ENCODE data around the gene STK36.

STK36 gene

DNA sequence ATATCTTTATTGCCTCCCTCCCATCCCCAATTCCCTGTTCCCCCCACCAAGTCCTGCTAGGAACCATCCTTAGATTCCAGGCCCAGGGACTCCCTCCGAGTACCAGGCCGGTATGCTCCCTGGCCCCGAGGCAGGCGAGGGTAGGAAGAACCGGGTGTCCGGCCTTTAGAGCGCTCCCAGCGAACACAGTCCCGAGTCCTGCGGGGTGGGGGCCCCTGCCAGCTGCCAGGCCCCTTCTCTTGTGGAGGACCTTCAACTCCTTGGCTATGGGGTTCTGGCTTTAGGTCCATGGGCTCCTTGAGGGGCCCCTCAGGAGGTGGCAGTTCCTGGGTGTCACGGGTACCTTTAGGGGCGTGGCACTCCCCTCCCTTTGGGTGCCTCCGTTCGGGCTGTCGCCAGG, 8.0 kb upstream of the STK36 start:
- DNase-seq = no peak

DNA sequence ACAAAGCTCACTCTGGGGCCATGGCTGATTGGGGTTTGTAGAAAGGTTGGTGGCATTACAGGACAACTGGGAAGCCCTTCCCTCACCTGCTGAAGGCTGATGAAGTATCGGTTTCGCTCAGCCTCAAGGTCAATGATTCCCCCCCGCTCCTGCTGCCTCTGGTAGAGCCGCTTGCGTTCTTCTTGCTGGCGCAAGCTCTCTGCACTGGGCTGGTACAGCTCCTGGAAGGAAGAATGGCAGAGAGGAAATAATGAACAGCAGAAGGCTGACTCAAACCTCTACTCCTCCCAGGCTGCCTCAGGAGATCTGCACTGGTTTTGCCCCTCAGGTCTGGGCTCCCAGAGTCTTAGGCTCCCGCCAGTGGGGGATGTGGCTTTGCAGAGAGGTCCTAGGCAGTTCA, 7.2 kb upstream of the STK36 start:
- DNase-seq = no peak

GRCh38 chr2:218671097-218671653, 711 bp upstream of the STK36 start:
- no peak for DNase-seq

DNA sequence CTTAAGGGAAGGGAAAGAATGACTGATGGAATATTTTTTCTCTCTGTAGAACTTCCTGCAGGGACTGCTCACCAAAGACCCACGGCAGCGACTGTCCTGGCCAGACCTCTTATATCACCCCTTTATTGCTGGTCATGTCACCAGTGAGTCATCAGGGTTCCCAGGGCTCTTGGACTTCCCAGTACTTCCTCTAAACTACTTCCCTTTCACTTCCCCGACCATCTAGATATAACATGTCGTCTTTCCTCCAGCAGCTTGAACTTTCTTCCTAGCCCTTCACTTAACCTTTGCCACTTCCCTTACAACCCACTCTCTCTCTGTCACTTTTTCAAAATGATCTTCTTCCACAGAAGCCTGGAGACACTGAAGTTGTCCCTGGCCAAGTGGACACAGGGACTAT, 7.2 kb downstream of the STK36 start:
- DNase-seq = peak in 1 of 2 donors; percentile 50

GRCh38 chr2:218680061-218680460, 8.2 kb downstream of the STK36 start:
- no peak for DNase-seq

DNA sequence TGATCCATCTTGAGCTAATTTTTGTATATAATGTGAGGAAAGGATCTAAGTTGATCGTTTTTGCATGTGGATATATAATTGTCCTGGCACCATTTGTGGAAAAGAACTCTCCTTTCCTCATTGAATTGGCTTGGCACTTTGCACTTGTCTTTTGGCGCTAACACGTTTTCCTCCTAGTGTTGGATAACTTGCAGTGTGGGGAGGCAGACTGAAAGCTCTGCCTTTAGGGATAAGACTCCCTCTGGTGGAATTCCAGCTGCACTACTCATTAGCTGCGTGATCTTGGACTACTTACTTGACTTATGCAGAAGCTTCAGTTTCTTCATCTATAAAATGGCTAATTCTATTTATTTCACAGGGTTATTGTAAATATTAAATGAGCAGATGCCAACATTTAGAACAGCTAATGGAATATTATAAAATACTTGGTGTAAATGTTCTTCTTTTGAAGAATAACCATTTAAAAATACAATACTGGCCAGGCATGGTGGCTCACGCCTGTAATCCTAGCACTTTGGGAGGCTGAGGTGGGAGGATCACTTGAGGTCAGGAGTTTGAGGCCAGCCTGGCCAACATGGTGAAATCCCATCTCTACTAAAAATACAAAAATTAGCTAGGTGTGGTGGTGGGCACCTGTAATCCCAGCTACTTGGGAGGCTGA, 15.6 kb downstream of the STK36 start:
- DNase-seq = peak; percentile 35 to 58

DNA sequence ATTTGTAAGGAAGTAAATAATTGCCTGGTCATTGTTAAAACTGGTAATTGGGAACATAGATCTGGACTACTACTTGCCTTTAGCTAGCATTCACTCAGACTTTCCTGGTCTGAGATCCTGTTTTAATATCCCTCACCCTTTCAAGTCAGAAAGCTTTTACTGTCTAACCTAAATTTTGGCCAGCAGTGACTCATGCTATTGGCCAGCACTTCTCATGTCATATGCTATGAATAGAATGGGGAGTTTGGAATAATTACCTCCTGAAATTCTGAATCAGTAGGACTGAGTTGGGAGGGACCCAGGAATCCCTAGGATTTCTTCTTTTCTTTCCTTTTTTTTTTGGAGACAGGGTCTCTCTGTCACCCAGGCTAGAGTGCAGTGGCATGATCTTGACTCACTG, 19.3 kb downstream of the STK36 start:
- no peak for DNase-seq

- no peak for DNase-seq
Measured at GRCh38 chr2:218694405-218695145, 22.7 kb downstream of the STK36 start.

GRCh38 chr2:218698885-218699284, 27.0 kb downstream of the STK36 start:
- no peak for DNase-seq

GRCh38 chr2:218701806-218702205, 29.9 kb downstream of the STK36 start:
- no peak for DNase-seq

GRCh38 chr2:218703341-218703740, 31.5 kb downstream of the STK36 start:
- DNase-seq = no peak

- DNase-seq = no peak
Measured at GRCh38 chr2:218708086-218708485, 36.2 kb downstream of the STK36 start.

DNA sequence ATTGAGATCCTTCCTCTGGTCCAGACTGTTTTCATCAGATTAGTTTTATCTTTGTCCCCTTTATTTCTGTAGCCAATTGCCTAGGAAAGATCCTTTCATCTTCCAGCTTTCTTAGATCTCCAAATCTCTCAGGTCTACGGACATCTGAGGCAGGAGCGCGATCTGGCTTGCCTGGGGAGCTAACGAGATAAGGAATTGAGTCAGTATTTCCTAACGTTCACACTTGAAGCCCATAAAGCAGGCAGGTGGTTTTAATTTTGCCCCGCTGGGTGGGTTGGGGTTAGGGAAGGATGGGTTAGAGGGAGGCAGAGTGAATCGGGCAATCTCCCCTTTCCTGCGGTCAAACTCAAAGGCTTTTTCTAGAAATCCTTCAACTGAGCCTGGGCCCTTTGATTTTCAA, 38.0 kb downstream of the STK36 start:
- DNase-seq = no peak

DNA sequence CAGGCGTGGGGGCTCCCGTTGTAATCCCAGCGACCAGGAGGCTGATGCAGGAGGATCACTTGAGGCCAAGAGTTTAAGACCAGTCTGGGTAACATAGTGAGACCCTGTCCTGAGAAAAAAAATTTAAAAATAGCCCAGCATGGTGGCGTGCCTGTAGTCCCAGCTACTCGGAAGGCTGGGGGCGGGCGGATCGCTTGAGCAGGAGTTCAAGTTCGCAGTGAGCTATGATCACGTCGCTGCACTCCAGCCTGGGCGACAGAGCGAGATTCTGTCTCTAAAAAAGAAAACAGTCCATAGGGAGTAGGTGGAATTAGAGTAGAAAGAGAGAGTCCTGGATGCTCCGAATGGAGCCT, 38.4 kb downstream of the STK36 start:
- DNase-seq = no peak

- peak; percentile 99 for DNase-seq
Measured at GRCh38 chr2:218710687-218711549, 39.0 kb downstream of the STK36 start, which contains the start of gene TTLL4. Gene TTLL4, plus strand, starts transcription at chr2:218710835. Its CDS starts 26,842 bp downstream, at chr2:218737677.

- DNase-seq = no peak
Measured at GRCh38 chr2:218711550-218711929, 39.7 kb downstream of the STK36 start.

DNA sequence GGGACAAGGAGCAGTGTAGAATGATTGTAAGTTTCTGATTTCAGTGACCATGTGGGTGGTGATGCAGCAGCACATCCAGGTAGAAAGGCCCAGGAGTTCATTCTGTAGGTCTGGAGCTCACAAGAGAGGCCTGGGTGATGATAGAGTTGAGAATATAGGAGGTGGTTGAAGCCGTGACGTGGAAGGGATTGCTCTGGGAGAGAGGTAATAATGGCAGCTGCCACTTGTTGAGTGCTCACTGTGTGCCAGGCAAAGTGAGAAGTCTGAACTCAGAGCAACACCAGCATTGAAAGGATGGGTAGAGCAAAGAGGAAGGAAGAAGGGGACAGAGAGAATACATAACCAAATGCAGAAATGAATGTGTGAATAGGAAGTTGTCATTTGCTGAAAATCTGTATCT, 42.0 kb downstream of the STK36 start:
- no peak for DNase-seq

DNA sequence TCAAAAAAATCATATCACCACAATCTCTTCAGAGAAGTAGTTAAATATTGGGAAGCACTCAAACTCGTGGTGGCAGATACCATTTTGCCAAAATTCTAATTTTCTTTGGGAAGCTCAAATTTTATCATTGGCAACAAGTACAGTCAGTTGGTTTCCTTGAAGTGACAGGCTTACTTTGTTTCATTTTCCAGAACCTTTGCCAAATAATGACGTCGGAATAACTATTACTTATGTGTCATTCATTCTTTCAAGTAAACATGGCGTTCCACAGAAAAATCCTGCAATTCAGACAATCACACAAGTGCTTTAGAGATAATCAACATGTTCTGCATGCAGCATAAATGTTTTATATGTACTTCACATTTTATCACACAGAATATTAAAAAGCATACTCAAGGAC, 44.2 kb downstream of the STK36 start:
- no peak for DNase-seq

DNA sequence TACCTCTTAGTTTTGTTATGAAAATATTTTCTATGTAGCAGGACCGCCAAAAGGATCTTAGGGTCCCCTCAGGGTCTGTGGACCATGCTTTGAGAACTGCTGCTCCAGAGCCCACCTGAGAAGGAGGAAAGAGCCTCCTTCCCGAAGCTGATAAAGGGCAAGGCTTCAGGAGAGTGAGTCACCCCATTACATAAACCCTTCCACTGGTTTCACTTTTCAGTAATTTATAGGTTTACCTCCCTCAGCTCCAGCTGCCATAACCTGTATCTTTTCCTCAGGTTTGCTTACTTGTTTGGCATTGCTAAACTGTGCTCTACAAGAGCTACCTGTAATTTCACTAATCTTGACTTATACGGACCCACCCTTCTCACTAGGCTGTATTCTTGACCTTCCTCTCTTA, 45.4 kb downstream of the STK36 start:
- no peak for DNase-seq

DNA sequence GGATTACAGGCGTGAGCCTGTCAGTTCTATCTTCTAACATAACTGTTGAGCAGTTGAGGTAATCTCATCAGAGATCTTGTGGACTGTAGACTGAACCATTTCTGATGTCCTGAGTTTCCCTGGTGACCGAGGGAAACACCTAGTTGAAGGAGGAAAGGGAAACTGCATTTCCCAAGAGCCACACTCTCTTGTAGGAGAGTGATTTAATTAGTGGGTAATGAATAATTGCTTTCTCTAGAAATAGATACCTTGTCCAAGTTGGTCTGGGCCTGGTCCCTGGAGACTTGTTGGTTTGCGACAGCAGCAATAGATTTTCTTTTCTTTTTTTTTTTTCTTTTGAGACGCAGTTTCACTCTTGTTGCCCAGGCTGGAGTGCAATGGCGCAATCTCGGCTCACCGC, 46.2 kb downstream of the STK36 start:
- DNase-seq = no peak

GRCh38 chr2:218719457-218719856, 47.6 kb downstream of the STK36 start:
- DNase-seq = no peak

- DNase-seq = no peak
Measured at GRCh38 chr2:218720048-218721041, 48.5 kb downstream of the STK36 start.

All from CD4-positive, alpha-beta T cell treated with Interferon alpha-2 for 1 hour (primary cell).